Transverse colon (tissue), 3 donors: ENCODE data around the gene SERAC1.

Experiments used
- POLR2A ChIP-seq: fragments of 450-650 bp; IDR thresholded peaks from one replicate; pipeline ENCODE4 v1.6.1; 2016; ENCODE audit warnings: antibody characterized with exemption, mild to moderate bottlenecking, moderate library complexity
- TF ChIP-seq, protein P1 (sequence below), 5 experiments: fragments of 200-600 bp in 3 of 5; fragments of 450-650 bp in 2 of 5; sonication (generic) in 3 of 5; IDR thresholded peaks; 1 replicate in 2 of 5; 2 replicates in 3 of 5; pipeline ENCODE4 v1.5.1; 2016 to 2017; ENCODE audit warnings: antibody characterized with exemption in 5 of 5, inconsistent platforms in 3 of 5, mild to moderate bottlenecking in 2 of 5, moderate library complexity in 1 of 5

DNA sequence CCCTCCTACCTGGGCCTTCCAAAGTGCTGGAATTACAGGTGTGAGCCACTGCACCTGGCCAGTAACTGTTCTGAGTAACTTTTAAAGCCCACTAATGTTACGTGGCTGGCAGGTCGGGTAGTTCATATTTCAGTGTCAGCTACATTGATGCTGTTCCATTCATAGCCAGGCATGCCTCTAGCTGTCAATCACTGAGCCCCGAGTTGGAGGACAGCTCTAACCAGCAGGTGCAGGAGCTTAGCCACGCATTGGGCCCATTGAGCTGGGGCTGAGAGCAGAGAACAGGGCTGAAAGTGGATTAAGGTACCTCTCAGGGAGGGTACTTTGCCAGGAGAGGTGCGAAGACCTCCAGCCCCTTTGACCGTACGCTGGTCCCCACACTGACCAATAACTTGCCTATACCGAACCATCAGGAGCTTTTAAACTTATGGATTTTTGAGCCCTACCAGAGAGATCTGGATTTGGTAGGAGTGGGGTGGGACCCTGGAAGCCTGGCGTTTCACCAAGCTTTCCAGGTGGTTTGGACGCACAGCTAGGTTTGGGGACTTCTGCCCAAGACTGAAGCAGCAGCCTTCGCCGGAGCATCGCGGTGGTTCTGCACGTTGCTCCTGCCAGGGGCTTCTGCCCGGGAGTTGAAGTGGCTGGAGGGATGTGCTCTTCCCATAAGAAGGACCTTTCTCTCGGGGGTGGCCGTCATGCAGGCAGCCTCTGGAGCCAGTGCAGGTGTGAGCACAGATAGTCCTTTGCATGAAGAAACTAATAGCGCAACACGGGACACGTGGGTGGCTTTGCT is 82.6 kb downstream of the SERAC1 start:
- TF ChIP-seq, protein P1, sequence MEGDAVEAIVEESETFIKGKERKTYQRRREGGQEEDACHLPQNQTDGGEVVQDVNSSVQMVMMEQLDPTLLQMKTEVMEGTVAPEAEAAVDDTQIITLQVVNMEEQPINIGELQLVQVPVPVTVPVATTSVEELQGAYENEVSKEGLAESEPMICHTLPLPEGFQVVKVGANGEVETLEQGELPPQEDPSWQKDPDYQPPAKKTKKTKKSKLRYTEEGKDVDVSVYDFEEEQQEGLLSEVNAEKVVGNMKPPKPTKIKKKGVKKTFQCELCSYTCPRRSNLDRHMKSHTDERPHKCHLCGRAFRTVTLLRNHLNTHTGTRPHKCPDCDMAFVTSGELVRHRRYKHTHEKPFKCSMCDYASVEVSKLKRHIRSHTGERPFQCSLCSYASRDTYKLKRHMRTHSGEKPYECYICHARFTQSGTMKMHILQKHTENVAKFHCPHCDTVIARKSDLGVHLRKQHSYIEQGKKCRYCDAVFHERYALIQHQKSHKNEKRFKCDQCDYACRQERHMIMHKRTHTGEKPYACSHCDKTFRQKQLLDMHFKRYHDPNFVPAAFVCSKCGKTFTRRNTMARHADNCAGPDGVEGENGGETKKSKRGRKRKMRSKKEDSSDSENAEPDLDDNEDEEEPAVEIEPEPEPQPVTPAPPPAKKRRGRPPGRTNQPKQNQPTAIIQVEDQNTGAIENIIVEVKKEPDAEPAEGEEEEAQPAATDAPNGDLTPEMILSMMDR (IDR thresholded peaks at IDR 0.05), result no peak
- no peak for TF ChIP-seq POLR2A
